Measurements from ENCODE around the gene SLC29A4. TPM values are rescaled to one million over a fixed set of nuclear protein-coding genes. Genes with fewer than 3 reads are reported as not detected.

The SLC29A4 gene
- total and polyA plus RNA-seq, 2 of the 4 experiments (the other 2 are of a cell fraction): 2.3 to 7.6 TPM

DNA sequence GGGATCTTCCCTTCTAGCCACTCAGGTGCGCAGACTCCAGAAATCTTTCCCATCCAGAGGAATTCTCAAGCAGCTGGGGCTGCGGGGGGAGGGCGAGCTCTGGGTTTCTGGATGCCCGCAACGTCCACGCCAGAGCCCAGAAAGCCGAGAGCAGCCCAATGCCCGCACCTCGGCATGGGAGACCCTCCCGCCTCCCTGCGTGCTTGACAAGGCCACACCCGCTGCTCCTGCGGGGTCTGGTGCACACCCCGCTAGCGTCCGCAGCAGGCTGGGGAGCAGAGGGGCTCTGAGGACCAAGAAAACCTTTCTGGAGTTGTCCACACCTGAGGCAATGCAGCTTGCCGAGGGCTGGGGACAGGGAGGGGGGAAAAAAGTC lies 66.2 kb downstream of the SLC29A4 start:
- H2AFZ ChIP-seq (replicated peaks; ENCODE audit: low read length, poor library complexity): no peak overlapping the region
- no peak overlapping the region for H3K56ac ChIP-seq (ENCODE audit: extremely low read depth, insufficient read depth, low read length)
- no peak overlapping the region for H3K14ac ChIP-seq (replicated peaks; ENCODE audit: low read depth, low read length)
- no peak overlapping the region for H4K8ac ChIP-seq (ENCODE audit: low read depth in 2 of 2, low read length in 2 of 2)
- H2BK5ac ChIP-seq (ENCODE audit: low read depth, low read length, poor library complexity, severe bottlenecking): no peak overlapping the region
- H3K4me1 ChIP-seq (ENCODE audit: control insufficient read depth, insufficient read depth, low read length): peaks cover 5% of the 10 kb centered on the region
- no peak for TF ChIP-seq MXI1 (IDR thresholded peaks at IDR 0.05; ENCODE audit: borderline replicate concordance, low read depth, low read length)
- TF ChIP-seq, protein P1, sequence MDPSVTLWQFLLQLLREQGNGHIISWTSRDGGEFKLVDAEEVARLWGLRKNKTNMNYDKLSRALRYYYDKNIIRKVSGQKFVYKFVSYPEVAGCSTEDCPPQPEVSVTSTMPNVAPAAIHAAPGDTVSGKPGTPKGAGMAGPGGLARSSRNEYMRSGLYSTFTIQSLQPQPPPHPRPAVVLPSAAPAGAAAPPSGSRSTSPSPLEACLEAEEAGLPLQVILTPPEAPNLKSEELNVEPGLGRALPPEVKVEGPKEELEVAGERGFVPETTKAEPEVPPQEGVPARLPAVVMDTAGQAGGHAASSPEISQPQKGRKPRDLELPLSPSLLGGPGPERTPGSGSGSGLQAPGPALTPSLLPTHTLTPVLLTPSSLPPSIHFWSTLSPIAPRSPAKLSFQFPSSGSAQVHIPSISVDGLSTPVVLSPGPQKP (IDR thresholded peaks at IDR 0.05; ENCODE audit: borderline replicate concordance, low read depth, low read length): no peak
- H3K18ac ChIP-seq (ENCODE audit: low read depth, low read length): no peak overlapping the region
- H3K27me3 ChIP-seq (ENCODE audit: control insufficient read depth, insufficient read depth, low read length): no peaks in the 10 kb centered on the region
- no peak overlapping the region for H2BK120ac ChIP-seq (ENCODE audit: low read depth, low read length)
- no peak overlapping the region for H4K91ac ChIP-seq (ENCODE audit: insufficient read depth, low read depth, low read length)
- peaks cover 4% of the 10 kb centered on the region; the same call in 1 of the 2 replicates for H3K9me3 ChIP-seq (ENCODE audit: control insufficient read depth, insufficient read depth, low read length)
- no peak overlapping the region for H2AK5ac ChIP-seq (ENCODE audit: low read depth, low read length)
- in situ Hi-C loops (cut with MboI; ENCODE audit: low sequenced_read_pairs): no loop called here
- no peak overlapping the region for H3K9ac ChIP-seq (ENCODE audit: low read depth, low read length)
- H3K9me1 ChIP-seq (ENCODE audit: insufficient read depth, low read length): peaks cover 14% of the 10 kb centered on the region; the same call in 1 of the 2 replicates
- H2BK15ac ChIP-seq (ENCODE audit: low read depth, low read length): no peak overlapping the region
- ChIA-PET POLR2A (ENCODE audit: unreplicated experiment) (no interaction called here), CTCF (no interaction called here)
- H3K27ac ChIP-seq (ENCODE audit: insufficient read depth, low read length): no peak overlapping the region
- no peak overlapping the region for H2AK9ac ChIP-seq (replicated peaks; ENCODE audit: low read depth, low read length, poor library complexity)
- intact Hi-C loops (cut with micrococcal nuclease): no loop called here
- BruUV-seq (replicated peaks): no TSS peak
- H3K23ac ChIP-seq (ENCODE audit: low read depth, low read length): no peak overlapping the region
- peaks cover 62% of the 10 kb centered on the region for H4K20me1 ChIP-seq (ENCODE audit: insufficient read depth, low read length)
- ATAC-seq (ENCODE audit: low read depth): no peak
- peaks cover 9 to 75% of the 10 kb centered on the region in 2 experiments for H3K79me1 ChIP-seq (ENCODE audit: low read depth in 1 of 2, low read length in 2 of 2)
- no peak overlapping the region for H4K5ac ChIP-seq (ENCODE audit: low read depth, low read length)
- H2BK20ac ChIP-seq (ENCODE audit: low read depth, low read length): no peak overlapping the region
- peaks cover 72% of the 10 kb centered on the region for H3K36me3 ChIP-seq (ENCODE audit: control insufficient read depth, insufficient read depth, low read length)
- H3K4ac ChIP-seq (ENCODE audit: low read depth, low read length): no peak overlapping the region
- no peak overlapping the region for H3K4me2 ChIP-seq (ENCODE audit: low read depth, low read length)
- no peak overlapping the region for H3K4me3 ChIP-seq (ENCODE audit: insufficient read depth, low read depth, low read length)
- no peak for DNase-seq
- dilution Hi-C loops (cut with HindIII; ENCODE audit: low sequenced_read_pairs, unreplicated experiment): no loop called here
- WGBS, 2 experiments (ENCODE audit: extremely low coverage in 2 of 2, insufficient read length in 1 of 2): 91% methylated on average over 10 of the region's 17 CpGs; no CpG with 5 or more reads in 1 of the 2 experiments
